Activated CD4-positive, alpha-beta T cell treated with anti-CD3 and anti-CD28 coated beads, Interleukin-2, amount 10 ng/mL, durations not matched to agents 24 days and 14 days (primary cell): ENCODE measurements around the gene ZC3H8. TPM values are rescaled to one million over a fixed set of nuclear protein-coding genes. Genes with fewer than 3 reads are reported as not detected.
A peak's percentile ranks its signal among the peaks of the same experiment; 100 is the strongest.

Experiments used
- DNase-seq: peaks from one replicate; pipeline ENCODE4 v3.0.0; 2022
- H3K27ac Mint-ChIP-seq: one replicate; pipeline ENCODE4 v1.8.0; 2022; ENCODE audit warnings: mild to moderate bottlenecking, mixed read lengths
- H3K27me3 Mint-ChIP-seq: one replicate; pipeline ENCODE4 v1.8.0; 2022; ENCODE audit warnings: mixed read lengths
- H3K36me3 Mint-ChIP-seq: one replicate; pipeline ENCODE4 v1.8.0; 2022; ENCODE audit warnings: low read depth, mild to moderate bottlenecking, mixed read lengths
- H3K4me1 Mint-ChIP-seq: one replicate; pipeline ENCODE4 v1.8.0; 2021; ENCODE audit warnings: mixed read lengths
- H3K4me3 Mint-ChIP-seq: one replicate; pipeline ENCODE4 v1.8.0; 2022; ENCODE audit warnings: mild to moderate bottlenecking, moderate library complexity, mixed read lengths
- H3K9me3 Mint-ChIP-seq: one replicate; pipeline ENCODE4 v1.8.0; 2021; ENCODE audit warnings: mixed read lengths
- intact Hi-C: fragments of 100-400 bp; cut with micrococcal nuclease; formaldehyde crosslinking; loops from one replicate; pipeline ENCODE4 v1.15.1; 2023
- total RNA-seq: library from RNA; stranded (reverse); gene quantifications from 2 replicates; pipeline ENCODE4 v1.2.3, GENCODE V29; 2022

ZC3H8 gene
- total RNA-seq, 1 donor from 2014 or later = 41.4 TPM

GRCh38 chr2:112275887-112276773 lies 21.3 kb upstream of the ZC3H8 start:
- H3K4me3 Mint-ChIP-seq = peak overlapping the region; percentile 92
- H3K27ac Mint-ChIP-seq = peak overlapping the region; percentile 99
- DNase-seq = peak; percentile 94
- H3K27me3 Mint-ChIP-seq = no peaks in the 10 kb centered on the region
- H3K4me1 Mint-ChIP-seq = peaks cover 8% of the 10 kb centered on the region
- intact Hi-C loops = loop anchor here (1.0 to 5.0 kb wide), 5 partner anchors 22 to 266 kb away; partner anchors contain the start of gene POLR1B
- H3K9me3 Mint-ChIP-seq = no peaks in the 10 kb centered on the region
- H3K36me3 Mint-ChIP-seq = peaks cover 2% of the 10 kb centered on the region

GRCh38 chr2:112275311-112275886 lies 20.6 kb upstream of the ZC3H8 start, which contains the start of gene ZC3H6:
ZC3H6 (plus strand) TSS chr2:112275597; CDS start chr2:112275995, 398 bp downstream.
- H3K4me1 Mint-ChIP-seq = peaks cover 8% of the 10 kb centered on the region
- peaks cover 2% of the 10 kb centered on the region for H3K36me3 Mint-ChIP-seq
- H3K27me3 Mint-ChIP-seq = no peaks in the 10 kb centered on the region
- DNase-seq = peak; percentile 100
- peak within 1 kb of the TSS; percentile 92 for H3K4me3 Mint-ChIP-seq
- intact Hi-C loops = loop anchor here (1.0 to 5.0 kb wide), 3 partner anchors 21 to 267 kb away; partner anchors contain the start of gene POLR1B
- peak within 1 kb of the TSS; percentile 99 for H3K27ac Mint-ChIP-seq
- no peaks in the 10 kb centered on the region for H3K9me3 Mint-ChIP-seq

- no peak for DNase-seq
- intact Hi-C loops = no loop called here
- peaks cover 5% of the 10 kb centered on the region for H3K9me3 Mint-ChIP-seq
- no peak overlapping the region for H3K4me3 Mint-ChIP-seq
- no peaks in the 10 kb centered on the region for H3K27me3 Mint-ChIP-seq
- no peak overlapping the region for H3K27ac Mint-ChIP-seq
- H3K36me3 Mint-ChIP-seq = peaks cover 1% of the 10 kb centered on the region
- peaks cover 8% of the 10 kb centered on the region for H3K4me1 Mint-ChIP-seq
These were observed 18.5 kb upstream of the ZC3H8 start for GRCh38 chr2:112273349-112273748.

- intact Hi-C loops = no loop called here
- H3K4me3 Mint-ChIP-seq = no peak overlapping the region
These were observed 17.8 kb upstream of the ZC3H8 start for GRCh38 chr2:112272669-112273068.

GRCh38 chr2:112268547-112268946 lies 13.7 kb upstream of the ZC3H8 start:
- intact Hi-C loops = no loop called here
- Mint-ChIP-seq H3K4me1 (peaks cover 1% of the 10 kb centered on the region), H3K36me3 (no peaks in the 10 kb centered on the region), H3K4me3 (no peak overlapping the region), H3K9me3 (peaks cover 8% of the 10 kb centered on the region), H3K27me3 (peaks cover 12% of the 10 kb centered on the region), H3K27ac (no peak overlapping the region)
- DNase-seq = peak; percentile 44

More at GRCh38 chr2:112272669-112273068, 17.8 kb upstream of the ZC3H8 start:
- peaks cover 8% of the 10 kb centered on the region for H3K4me1 Mint-ChIP-seq
- H3K36me3 Mint-ChIP-seq = no peaks in the 10 kb centered on the region
- H3K9me3 Mint-ChIP-seq = peaks cover 8% of the 10 kb centered on the region
- no peaks in the 10 kb centered on the region for H3K27me3 Mint-ChIP-seq
- H3K27ac Mint-ChIP-seq = no peak overlapping the region
- no peak for DNase-seq

GRCh38 chr2:112262876-112263275 lies 8.0 kb upstream of the ZC3H8 start:
- Mint-ChIP-seq H3K27ac (no peak overlapping the region), H3K27me3 (peaks cover 20% of the 10 kb centered on the region), H3K9me3 (no peaks in the 10 kb centered on the region), H3K4me1 (peaks cover 8% of the 10 kb centered on the region), H3K36me3 (no peaks in the 10 kb centered on the region), H3K4me3 (no peak overlapping the region)
- intact Hi-C loops = no loop called here
- no peak for DNase-seq

- Mint-ChIP-seq H3K9me3 (no peaks in the 10 kb centered on the region), H3K4me1 (peaks cover 14% of the 10 kb centered on the region), H3K27me3 (peaks cover 12% of the 10 kb centered on the region), H3K36me3 (no peaks in the 10 kb centered on the region), H3K4me3 (no peak overlapping the region), H3K27ac (no peak overlapping the region)
- intact Hi-C loops = no loop called here
- DNase-seq = peak; percentile 43
These were observed 5.4 kb upstream of the ZC3H8 start for GRCh38 chr2:112260295-112260625.

GRCh38 chr2:112259509-112260294 lies 4.9 kb upstream of the ZC3H8 start:
- no peaks in the 10 kb centered on the region for H3K36me3 Mint-ChIP-seq
- H3K27me3 Mint-ChIP-seq = peaks cover 9% of the 10 kb centered on the region
- H3K27ac Mint-ChIP-seq = peak overlapping the region; percentile 72
- DNase-seq = peak; percentile 94
- intact Hi-C loops = loop anchor here (10.0 kb wide), 2 partner anchors 285 to 915 kb away; partner anchors contain the start of genes POLR1B and PSD4
- H3K9me3 Mint-ChIP-seq = no peaks in the 10 kb centered on the region
- H3K4me3 Mint-ChIP-seq = peak overlapping the region; percentile 69
- peaks cover 14% of the 10 kb centered on the region for H3K4me1 Mint-ChIP-seq

- no peak for DNase-seq
- Mint-ChIP-seq H3K9me3 (no peaks in the 10 kb centered on the region), H3K4me1 (peaks cover 24% of the 10 kb centered on the region), H3K36me3 (peaks cover 8% of the 10 kb centered on the region), H3K4me3 (no peak overlapping the region), H3K27me3 (peaks cover 4% of the 10 kb centered on the region), H3K27ac (no peak overlapping the region)
- intact Hi-C loops = loop anchor here (10.0 kb wide), 2 partner anchors 287 to 917 kb away; partner anchors contain the start of genes POLR1B and PSD4
These were observed 2.7 kb upstream of the ZC3H8 start for GRCh38 chr2:112257575-112257974.

- Mint-ChIP-seq H3K4me3 (no peak overlapping the region), H3K27ac (no peak overlapping the region), H3K4me1 (peaks cover 24% of the 10 kb centered on the region), H3K9me3 (no peaks in the 10 kb centered on the region), H3K27me3 (peaks cover 1% of the 10 kb centered on the region), H3K36me3 (peaks cover 8% of the 10 kb centered on the region)
- intact Hi-C loops = loop anchor here (10.0 kb wide), 2 partner anchors 288 to 918 kb away; partner anchors contain the start of genes POLR1B and PSD4
- no peak for DNase-seq
These were observed 1.8 kb upstream of the ZC3H8 start for GRCh38 chr2:112256654-112257053.

GRCh38 chr2:112255875-112256274 lies 1.0 kb upstream of the ZC3H8 start:
- H3K4me3 Mint-ChIP-seq = peak overlapping the region; percentile 82
- H3K27ac Mint-ChIP-seq = no peak overlapping the region
- intact Hi-C loops = loop anchor here (1.0 to 10.0 kb wide), 6 partner anchors 135 to 919 kb away; partner anchors contain the start of genes CHCHD5, POLR1B, PSD4 and TMEM87B

GRCh38 chr2:112253261-112253815 lies 1.5 kb downstream of the ZC3H8 start:
- H3K9me3 Mint-ChIP-seq = no peaks in the 10 kb centered on the region
- peak overlapping the region; percentile 71 for H3K27ac Mint-ChIP-seq
- peaks cover 18% of the 10 kb centered on the region for H3K4me1 Mint-ChIP-seq
- H3K27me3 Mint-ChIP-seq = no peaks in the 10 kb centered on the region
- H3K36me3 Mint-ChIP-seq = peaks cover 14% of the 10 kb centered on the region
- H3K4me3 Mint-ChIP-seq = peak overlapping the region; percentile 82
- intact Hi-C loops = loop anchor here (5.0 to 10.0 kb wide), 3 partner anchors 291 to 921 kb away; partner anchors contain the start of genes POLR1B and PSD4
- no peak for DNase-seq

More at GRCh38 chr2:112255875-112256274, 1.0 kb upstream of the ZC3H8 start:
- Mint-ChIP-seq H3K36me3 (peaks cover 8% of the 10 kb centered on the region), H3K27me3 (no peaks in the 10 kb centered on the region), H3K4me1 (peaks cover 24% of the 10 kb centered on the region), H3K9me3 (no peaks in the 10 kb centered on the region)
- no peak for DNase-seq

GRCh38 chr2:112251271-112251670 lies 3.6 kb downstream of the ZC3H8 start:
- Mint-ChIP-seq H3K36me3 (peaks cover 28% of the 10 kb centered on the region), H3K4me1 (peaks cover 14% of the 10 kb centered on the region), H3K27ac (no peak overlapping the region), H3K9me3 (no peaks in the 10 kb centered on the region), H3K4me3 (no peak overlapping the region), H3K27me3 (no peaks in the 10 kb centered on the region)
- no peak for DNase-seq
- intact Hi-C loops = loop anchor here (2.0 to 10.0 kb wide), 4 partner anchors 68 to 924 kb away; partner anchors contain the start of genes POLR1B and PSD4
